B cell (primary cell): ENCODE data around the gene SELP.

Experiments
- EZH2 ChIP-seq: IDR thresholded peaks from 2 replicates; pipeline ENCODE4 v1.6.1; 2012; ENCODE audit warnings: borderline replicate concordance, low read depth, mild to moderate bottlenecking, moderate library complexity, low read length; ENCODE audit not compliant: insufficient read depth, poor library complexity, severe bottlenecking
- TF ChIP-seq, protein P1 (sequence below): fragments of 200-600 bp; IDR thresholded peaks from one replicate; pipeline ENCODE4 v1.8.0; 2022; ENCODE audit warnings: antibody characterized with exemption, mild to moderate bottlenecking

DNA sequence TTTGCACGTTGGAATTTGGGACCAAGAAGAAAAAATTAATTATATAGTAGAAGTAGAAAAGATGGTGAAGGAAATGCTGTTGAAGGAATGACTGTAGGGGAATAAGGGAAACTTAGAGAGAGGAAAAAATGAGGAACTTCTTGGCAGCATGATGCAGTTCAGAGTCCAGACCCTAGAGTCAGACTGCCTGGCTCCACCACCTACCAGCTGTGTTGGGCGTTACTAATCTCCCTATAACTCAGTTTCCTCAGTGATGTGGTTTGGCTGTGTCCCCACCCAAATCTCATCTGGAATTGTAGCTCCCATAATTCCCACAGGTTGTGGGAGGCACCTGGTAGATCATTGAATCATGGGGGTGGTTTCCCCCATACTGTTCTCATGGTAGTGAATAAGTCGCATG is 1.3 kb upstream of the SELP start:
- TF ChIP-seq, protein P1, sequence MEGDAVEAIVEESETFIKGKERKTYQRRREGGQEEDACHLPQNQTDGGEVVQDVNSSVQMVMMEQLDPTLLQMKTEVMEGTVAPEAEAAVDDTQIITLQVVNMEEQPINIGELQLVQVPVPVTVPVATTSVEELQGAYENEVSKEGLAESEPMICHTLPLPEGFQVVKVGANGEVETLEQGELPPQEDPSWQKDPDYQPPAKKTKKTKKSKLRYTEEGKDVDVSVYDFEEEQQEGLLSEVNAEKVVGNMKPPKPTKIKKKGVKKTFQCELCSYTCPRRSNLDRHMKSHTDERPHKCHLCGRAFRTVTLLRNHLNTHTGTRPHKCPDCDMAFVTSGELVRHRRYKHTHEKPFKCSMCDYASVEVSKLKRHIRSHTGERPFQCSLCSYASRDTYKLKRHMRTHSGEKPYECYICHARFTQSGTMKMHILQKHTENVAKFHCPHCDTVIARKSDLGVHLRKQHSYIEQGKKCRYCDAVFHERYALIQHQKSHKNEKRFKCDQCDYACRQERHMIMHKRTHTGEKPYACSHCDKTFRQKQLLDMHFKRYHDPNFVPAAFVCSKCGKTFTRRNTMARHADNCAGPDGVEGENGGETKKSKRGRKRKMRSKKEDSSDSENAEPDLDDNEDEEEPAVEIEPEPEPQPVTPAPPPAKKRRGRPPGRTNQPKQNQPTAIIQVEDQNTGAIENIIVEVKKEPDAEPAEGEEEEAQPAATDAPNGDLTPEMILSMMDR = no peak
- no peak for TF ChIP-seq EZH2
